Measurements from ENCODE around the gene WDR74.

GRCh38 chr11:62817129-62817528, 22.3 kb downstream of the WDR74 start:
- TF ChIP-seq CTCF (IDR thresholded peaks at IDR 0.05) = no peak
- TF ChIP-seq HDAC2 (IDR thresholded peaks at IDR 0.05) = no peak
- no peak for TF ChIP-seq RAD21 (conservative IDR thresholded peaks at IDR 0.05 in 1 of 2, IDR thresholded peaks at IDR 0.05 in 1 of 2)
- no peak for TF ChIP-seq POLR2A (IDR thresholded peaks at IDR 0.05; ENCODE audit: low read length)
- no peak for TF ChIP-seq FOSL2 (IDR thresholded peaks at IDR 0.05)
- no peak for TF ChIP-seq FOSL2 (CRISPR knock-in tag; IDR thresholded peaks at IDR 0.05)
- TF ChIP-seq EP300 (IDR thresholded peaks at IDR 0.05) = no peak
- TF ChIP-seq PBX3 (IDR thresholded peaks at IDR 0.05) = no peak
- TF ChIP-seq REST (IDR thresholded peaks at IDR 0.05) = no peak
- no peak for TF ChIP-seq RCOR1 (IDR thresholded peaks at IDR 0.05; ENCODE audit: low read depth, low read length)
- TF ChIP-seq POLR2AphosphoS2 (conservative IDR thresholded peaks at IDR 0.05; ENCODE audit: low read length) = no peak
